Activated CD4-positive, alpha-beta T cell treated with anti-CD3 and anti-CD28 coated beads, Interleukin-2, Interleukin-6, amounts not matched to agents 100 ng/mL and 50 ng/mL, durations not matched to agents 16 hours and 8 hours (primary cell): ENCODE measurements around the gene TMEM208.
A peak's percentile ranks its signal among the peaks of the same experiment; 100 is the strongest.

Source experiments
- DNase-seq: peaks from one replicate; pipeline ENCODE4 v3.0.0-alpha.2; 2020

The TMEM208 gene

DNA sequence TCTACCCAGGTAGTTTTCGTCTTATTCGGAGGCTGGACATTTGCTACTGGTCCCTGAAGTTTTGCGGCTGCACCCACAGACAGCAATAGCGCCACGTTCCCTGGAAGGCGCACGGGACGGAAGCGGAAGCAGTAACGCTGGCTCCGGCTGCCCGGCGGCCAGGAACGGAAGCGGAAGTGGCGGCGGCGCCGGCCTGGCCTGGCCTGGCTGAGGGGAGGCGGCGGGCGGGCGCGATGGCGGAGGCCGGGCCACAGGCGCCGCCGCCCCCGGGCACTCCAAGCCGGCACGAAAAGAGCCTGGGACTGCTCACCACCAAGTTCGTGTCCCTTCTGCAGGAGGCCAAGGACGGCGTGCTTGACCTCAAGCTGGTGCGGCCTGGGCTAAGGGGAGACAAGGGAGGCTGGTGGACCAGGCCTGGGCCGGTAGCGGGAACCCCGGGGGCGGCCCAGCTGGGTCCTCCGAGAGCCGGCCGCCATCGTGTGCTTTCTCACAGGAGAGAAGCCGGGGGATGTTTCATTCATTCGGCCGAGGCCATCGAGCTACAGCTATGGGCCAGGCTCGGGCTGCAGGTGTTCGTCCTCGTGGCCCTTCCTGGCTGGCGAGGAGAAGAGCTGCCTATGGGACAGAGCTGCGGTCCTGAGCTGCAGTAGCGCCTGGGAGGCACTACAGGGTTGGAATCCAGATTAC is 34.8 kb upstream of the TMEM208 start, which contains the start of gene E2F4:
Gene E2F4 (plus strand): TSS at position 161 of the 687 bp plus-strand sequence. CDS start 73 bp downstream, at position 234.
- peak; percentile 95 for DNase-seq

DNA sequence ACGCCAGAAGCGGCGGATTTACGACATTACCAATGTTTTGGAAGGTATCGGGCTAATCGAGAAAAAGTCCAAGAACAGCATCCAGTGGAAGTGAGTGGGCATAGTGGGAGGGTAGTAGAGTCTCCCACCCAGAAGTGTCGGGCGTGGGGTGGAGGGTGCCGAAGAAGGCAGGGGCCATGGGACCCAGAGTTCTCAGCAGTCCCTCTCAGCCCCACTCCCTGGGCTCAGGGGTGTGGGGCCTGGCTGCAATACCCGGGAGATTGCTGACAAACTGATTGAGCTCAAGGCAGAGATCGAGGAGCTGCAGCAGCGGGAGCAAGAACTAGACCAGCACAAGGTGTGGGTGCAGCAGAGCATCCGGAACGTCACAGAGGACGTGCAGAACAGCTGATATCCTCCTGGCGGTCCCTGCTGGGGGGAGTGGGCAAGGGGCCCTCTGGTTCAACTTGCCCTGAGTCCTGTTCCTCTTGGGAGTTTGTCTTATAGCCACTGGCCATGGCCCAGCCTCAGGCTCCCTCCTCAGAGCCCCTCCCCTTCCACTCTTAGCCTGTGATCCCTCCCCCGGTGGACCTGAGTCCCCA is 34.1 kb upstream of the TMEM208 start:
- DNase-seq: no peak

DNA sequence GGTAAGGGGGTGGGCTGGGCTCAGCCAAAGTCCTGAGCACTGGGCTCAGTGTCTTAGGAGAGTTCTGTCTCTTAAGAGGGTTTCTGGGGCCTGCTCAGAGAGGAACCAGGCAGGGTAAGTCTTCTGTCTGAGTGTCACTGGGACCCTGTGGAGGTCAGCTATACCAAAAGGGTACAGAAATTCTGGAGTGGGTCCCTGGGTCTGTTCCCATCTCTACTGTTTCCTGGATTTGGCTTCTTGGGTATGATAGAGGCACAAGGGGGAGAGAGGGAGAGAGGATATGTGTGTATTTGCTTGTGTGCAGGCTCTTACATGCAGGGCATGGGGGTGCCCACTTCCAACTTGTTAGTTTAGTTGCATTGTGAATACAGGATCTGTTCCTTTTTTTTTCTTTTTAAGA is 33.4 kb upstream of the TMEM208 start:
- DNase-seq: no peak

DNA sequence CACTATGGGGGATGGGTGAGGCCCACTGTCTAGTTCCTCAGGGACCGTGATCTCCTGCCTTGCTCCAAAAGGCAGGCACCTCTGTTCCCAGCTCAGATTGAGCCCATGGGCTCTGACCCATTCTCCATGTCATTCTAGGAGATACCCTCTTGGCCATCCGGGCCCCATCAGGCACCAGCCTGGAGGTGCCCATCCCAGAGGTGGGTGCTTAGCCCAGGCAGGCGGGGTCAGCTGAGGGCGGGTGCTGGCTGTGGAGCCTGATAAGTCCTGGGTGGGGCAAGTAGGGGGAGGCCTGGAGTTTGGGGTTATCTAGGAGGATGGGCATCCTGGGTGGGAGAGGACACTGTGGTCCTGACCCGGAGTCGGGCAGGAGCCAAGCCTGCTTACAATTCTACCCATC is 32.7 kb upstream of the TMEM208 start:
- DNase-seq: no peak

DNA sequence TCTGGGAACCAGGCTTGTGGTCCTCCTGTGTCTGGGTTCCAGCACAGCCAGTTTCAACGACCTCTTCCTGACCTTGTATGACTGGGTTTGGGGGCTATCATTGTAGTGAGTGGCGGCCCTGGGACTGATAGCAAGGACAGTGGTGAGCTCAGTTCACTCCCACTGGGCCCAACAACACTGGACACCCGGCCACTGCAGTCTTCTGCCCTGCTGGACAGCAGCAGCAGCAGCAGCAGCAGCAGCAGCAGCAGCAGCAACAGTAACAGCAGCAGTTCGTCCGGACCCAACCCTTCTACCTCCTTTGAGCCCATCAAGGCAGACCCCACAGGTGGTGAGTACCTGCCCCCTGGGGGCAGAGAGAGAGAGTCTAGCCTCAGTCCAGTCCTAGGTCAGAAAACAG is 31.3 kb upstream of the TMEM208 start:
- no peak for DNase-seq

DNA sequence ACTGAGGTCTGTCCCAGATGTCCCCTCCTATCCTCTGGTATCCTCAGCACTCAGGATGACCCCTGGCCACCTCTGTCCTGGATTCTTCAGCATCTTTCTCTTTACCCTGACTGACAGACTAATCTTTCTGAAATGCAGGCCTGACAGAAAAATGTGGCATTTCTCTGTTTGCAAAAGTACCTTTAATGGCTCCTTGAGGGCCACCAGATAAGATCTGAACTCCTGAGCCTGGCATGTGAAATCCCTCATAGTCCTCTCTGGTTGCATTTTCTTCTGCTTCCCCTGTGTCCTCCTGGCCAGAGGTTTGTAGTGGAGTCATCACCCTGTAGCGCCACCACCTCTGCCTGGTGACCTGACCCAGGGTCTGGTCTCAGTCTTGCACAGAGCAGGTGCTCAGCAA is 30.0 kb upstream of the TMEM208 start:
- DNase-seq: no peak

DNA sequence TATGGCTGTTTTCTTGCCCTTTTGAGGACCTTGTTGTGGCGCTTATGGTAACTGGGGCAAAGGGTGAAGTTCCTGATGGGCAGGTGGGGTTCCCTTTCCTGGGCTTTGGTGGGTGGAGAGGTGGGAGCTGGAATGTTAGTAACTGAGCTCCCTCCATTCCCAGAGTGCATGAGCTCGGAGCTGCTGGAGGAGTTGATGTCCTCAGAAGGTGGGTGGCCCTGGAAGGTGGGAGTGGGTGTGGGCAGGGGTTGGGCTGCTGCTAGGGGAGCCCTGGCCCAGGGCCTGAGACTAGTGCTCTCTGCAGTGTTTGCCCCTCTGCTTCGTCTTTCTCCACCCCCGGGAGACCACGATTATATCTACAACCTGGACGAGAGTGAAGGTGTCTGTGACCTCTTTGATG is 29.2 kb upstream of the TMEM208 start:
- DNase-seq: no peak

DNA sequence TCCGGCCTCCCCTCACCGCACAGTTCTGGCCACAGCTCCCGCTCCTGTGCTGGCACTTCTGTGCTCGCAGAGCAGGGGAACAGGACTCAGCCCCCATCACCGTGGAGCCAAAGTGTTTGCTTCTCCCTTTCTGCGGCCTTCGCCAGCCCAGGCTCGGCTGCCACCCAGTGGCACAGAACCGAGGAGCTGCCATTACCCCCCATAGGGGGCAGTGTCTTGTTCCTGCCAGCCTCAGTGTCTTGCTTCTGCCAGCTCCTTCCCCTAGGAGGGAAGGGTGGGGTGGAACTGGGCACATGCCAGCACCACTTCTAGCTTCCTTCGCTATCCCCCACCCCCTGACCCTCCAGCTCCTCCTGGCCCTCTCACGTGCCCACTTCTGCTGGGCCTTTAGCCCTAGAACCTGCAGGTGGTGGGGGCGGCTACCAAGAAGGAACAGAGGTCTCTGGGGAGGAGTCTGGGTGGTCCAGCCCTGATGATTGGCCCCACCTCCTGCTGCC is 28.6 kb upstream of the TMEM208 start:
- DNase-seq: peak; percentile 44

DNA sequence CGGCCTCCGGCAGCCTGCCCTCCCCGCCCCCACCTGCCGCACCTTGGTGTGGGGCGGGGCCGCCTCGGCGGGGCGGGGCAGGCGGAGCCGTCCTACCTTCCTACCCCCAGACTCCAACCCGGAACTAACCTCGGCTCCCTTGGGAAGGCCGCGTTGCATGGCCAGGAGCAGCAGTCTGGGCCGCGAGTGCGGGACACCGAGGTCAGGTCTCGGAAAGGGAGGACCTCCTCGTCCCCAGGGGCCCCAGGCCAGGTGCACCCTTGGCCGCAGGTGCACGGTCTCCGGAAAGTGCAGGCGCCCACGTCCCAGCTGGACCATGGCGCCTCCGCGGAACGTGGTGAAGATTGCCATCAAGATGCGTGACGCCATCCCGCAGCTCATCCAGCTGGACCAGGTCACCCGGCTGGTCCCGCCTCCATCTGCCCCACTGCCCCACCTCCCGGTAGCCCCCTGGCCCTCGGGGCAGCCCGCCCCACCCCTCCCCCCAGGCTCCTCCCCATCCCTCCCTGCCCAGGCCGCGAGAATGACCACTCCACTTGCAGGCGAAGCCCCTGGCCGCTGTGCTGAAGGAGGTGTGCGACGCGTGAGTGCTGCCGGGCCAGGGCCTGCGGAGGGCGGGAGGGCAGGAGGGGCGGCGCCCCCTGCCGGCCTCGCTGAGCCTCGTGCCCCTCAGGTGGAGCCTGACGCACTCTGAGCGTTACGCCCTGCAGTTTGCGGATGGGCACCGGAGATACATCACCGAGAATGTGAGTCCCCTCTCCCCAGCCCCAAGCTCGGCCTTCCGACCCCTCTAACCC is 27.7 kb upstream of the TMEM208 start, which contains the start of gene ELMO3:
Gene ELMO3 (plus strand): TSS at position 121 of the 797 bp plus-strand sequence. CDS start 196 bp downstream, at position 317.
- DNase-seq: no peak

DNA sequence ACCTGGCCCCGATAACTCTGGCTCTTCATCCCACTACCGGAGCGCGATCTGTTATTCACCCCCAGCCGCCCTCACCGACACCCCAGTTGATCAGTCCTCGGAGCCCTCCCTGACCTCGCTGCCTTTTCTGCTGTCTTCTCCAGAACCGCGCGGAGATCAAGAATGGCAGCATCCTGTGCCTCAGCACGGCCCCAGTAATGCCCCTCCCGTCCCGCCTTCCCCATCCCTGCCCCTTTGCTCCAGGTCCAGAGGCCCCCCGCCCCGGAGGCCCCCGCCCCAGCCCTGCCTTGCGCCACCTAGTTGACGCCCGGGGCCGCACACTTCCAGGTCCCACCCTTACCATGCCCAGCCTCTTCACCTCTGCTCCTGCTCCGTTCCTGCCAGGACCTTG is 27.1 kb upstream of the TMEM208 start:
- no peak for DNase-seq

DNA sequence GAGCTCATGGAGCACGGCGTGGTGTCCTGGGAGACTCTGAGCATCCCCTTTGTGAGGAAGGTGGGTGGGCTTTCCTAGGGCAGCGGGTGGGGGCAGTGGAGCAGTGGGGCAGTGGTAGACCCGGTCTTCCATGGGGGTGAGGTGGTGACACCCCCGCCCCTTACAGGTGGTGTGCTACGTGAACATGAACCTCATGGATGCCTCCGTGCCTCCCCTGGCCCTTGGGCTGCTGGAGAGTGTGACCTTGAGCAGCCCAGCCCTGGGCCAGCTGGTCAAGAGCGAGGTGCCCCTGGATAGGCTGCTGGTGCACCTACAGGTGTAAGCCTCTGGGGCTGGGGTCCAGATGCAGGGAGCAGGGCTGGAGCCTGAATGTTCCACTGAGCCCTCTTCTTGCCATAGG is 26.4 kb upstream of the TMEM208 start:
- no peak for DNase-seq

DNA sequence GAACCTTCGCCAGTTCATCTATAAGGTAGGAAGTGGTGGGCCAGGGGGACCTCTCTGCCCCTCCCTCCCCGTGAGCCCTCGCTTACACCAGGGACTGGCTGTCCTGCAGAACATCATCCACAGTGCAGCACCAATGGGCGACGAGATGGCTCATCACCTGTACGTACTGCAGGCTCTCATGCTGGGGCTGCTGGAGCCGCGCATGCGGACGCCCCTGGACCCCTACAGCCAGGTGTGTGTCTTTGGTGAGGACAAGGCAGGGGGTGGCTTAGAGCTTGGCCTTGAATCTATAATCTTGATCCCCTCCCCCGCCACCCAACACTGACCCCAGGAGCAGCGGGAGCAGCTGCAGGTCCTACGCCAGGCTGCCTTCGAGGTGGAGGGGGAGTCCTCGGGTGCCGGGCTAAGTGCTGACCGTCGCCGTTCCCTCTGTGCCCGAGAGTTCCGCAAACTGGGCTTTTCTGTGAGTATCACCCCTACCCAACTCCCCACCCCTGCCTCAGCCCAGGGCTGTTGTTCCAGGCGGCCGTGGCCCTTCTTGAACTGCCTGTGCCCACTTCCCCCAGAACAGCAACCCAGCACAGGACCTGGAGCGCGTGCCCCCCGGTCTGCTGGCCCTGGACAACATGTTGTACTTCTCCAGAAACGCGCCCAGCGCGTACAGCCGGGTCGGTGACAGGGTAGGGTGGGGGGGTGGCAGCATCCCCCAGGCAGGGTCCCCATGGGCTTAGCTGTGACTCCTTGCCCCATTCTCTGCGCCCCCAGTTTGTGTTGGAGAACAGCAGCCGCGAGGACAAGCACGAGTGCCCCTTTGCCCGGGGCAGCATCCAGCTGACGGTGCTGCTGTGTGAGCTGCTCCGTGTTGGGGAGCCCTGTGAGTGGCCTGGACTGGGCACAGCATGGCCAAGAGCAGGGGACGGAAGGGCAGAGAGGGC is 25.3 kb upstream of the TMEM208 start:
- DNase-seq: no peak

DNA sequence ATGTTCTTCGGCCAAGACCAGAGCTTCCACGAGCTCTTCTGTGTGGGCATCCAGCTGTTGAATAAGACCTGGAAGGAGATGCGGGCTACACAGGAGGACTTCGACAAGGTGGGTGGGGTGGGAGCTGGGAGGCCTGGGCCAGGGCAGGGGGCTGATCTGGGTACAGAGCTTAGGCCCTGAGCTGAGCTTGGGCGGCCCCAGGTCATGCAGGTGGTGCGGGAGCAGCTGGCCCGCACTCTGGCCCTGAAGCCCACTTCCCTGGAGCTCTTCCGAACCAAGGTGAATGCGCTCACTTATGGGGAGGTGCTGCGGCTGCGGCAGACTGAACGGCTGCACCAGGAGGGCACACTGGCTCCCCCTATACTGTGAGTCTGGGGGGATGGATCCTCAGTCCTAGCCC is 24.5 kb upstream of the TMEM208 start:
- no peak for DNase-seq

DNA sequence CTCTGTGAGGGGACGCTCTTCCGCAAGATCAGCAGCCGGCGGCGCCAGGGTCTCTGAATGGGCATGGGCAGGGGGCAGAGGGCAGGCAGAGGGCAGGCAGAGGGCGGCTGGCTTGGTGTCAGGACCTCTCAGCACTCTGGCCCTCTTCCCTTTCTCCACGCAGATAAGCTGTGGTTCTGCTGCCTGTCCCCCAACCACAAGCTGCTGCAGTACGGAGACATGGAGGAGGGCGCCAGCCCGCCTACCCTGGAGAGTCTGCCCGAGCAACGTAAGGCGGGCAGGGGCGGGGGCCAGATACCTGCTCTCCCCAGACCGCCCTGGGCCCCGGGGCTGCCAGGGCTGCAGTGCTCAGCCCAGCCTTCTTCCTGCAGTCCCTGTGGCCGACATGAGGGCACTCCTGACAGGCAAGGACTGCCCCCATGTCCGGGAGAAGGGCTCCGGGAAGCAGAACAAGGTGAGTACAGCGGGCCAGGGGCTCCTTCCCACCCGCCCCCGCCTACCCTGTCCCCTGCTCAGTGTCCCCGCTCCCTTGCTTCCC is 23.9 kb upstream of the TMEM208 start:
- DNase-seq: no peak

DNA sequence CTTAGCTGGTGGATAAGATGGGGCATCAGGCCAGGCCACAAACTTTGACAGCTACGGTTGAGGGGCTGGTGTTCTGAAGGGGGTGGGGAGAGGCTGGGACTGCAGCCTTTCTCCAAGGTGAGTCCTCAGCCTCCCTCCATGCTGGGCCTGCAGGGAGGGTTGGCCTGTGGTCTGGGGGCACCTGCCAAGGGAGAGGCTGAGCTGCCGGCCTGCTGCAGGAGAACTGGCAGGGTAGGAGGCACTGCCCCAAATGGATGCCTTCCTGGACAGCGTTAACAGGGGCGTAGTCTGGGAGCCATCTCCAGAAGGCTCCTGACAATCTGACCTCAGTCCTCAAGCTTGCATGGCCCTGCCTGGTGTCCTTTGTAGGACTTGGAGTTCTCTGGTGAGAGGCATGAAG is 22.9 kb upstream of the TMEM208 start:
- DNase-seq: no peak

DNA sequence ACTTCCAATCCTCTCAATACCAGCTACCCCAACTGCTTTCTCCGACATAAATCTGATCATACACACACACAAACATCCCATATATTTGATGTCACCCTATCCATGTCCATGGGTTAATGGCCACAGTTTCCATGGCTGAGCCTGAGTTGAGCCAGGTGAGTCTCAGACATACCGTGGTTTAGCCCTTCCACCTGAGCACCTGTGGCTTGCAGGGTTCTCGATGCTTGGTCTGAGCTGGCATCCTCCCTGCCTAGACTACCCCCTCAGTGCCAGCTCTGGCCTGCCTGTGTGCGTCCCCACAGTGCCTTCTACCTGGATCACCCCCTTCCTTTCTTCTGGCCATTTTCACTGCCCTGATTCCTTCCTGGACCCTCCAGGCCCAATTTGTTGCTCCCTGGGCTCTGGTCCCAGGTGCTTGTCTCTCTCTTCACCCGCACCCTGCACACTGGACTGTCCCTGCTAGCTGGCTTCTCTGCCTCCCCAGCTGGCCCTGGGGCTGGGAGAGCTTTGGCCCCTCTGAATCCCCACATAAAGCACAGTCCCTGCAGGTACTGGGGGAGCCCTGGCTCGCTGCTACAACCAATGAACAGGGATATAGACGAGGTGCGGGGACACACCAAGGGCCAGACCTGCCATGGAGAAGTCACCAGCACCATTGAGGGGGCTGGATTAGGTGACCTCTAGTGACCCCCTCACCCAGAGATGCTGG is 20.6 kb upstream of the TMEM208 start:
- DNase-seq: no peak

DNA sequence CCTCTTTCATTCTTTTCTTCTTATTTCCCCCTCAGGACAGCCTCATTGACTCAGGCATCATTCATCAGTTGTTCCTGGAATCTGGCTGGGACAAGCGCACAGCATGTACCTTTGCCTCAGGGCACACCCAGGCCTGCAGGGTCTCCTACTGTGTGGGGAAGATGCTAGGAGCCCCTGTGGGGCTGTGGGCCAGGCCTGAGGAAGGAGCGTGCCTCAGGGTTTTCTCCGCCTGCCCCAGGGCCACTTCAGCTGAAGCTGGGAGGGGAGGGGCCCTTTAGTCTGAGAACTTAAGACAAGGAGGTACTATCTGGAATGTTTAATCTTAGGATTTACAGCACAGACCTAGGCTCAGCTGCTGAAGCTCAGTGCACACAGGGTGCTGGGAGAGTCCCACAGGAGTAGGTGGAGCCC is 20.1 kb upstream of the TMEM208 start:
- DNase-seq: no peak

DNA sequence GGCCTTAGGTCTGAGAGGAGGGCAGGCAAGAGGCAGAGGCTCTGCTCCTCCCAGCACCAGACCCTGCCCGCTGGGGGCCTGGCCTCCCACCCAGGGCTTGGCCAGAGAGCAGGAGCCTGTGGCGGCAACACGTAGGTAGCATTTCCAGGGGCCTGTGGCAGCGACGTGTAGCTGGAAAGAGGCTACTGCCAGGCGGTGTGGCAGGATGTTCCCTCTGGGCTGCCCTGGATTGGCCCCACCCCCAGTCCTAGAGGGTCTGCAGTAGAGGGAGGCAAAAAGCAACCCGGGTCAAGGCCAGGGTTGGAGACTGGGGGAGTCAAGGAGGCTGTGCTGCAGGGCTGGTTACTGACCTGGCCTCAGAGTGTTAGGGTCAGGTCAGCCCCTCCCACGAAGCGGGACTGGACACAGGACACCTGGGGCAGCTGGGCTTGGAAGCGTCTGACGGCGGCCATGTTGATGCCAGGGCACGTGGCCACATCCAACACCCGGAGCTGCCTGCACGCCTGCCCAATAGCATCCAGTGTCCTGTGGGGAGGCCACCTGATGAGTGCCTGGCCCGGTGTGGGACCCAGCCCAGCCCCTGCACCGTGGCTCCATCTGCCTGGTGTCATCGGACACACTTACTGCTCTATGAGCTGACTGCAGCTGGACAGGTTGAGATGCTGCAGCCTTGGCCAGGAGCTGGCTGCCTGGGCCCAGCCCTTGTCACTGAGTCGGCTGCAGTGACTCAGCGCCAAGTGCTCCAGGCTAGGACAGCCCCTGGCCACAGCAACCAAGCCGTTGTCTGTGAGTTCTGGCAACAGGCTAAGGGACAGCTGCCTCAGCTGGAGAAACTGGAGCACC is 19.5 kb upstream of the TMEM208 start:
- no peak for DNase-seq

DNA sequence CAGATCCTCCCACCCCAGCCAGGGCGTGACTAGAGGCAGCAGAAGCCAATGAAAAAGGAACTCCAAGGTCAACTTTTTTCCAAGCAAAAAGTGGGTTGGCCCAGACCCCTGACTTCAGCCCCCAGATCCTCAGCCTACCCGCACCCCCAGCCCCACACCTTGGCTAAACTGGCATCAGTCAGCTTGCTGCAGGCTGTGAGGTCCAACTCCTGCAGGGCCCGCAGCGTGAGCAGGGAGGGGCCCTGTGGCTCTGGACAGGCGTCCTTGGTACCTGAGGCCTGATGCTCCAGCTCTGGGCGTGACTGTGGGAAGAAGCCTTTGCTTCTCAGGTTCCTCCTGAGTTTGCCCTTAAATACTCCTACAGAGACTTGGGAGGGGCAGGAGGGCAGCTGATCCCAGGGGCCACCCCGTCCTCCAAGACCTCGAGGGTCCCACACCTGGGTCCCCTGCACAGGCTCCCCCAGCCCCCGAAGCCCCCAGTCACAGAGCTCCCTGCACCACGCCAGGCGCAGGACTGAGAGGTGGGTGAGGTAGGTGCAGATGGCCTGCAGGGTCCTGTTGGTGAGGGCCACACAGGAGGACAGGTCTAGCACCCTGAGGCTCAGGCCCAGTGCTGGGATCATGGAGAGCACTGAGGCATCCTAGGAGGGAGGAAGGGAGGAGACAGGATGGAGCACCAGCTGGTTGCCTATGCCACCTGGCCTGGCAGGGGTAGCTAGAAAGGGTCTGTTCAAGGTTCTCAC is 18.6 kb upstream of the TMEM208 start:
- no peak for DNase-seq

DNA sequence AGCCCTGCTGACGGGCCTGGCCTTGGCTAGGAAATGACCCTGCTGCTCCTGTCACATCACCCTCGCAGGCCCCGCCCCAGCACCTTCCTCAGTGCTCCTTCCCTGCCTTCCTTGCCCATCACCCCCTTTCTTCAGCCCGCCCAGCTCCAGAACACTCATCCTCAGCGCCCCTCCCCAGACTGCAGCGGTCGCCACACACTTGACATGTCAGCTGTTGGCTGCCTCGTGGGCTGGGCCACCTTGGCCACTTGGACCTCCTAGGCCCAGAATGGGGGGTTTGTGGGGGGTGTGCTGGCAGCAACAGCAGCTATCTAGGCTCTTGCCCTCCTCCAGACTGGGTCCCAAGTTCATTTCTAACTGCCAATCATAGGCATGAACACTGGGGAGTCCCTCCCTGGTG is 17.4 kb upstream of the TMEM208 start:
- no peak for DNase-seq
